SW 1271 (cell line): ENCODE results near the gene PCDH9.
"Not testable (repeated sequence)": the region's sequence is repeated elsewhere in the genome, so short reads cannot be mapped to it uniquely, and the experiment has no call there.

ENCODE experiments used
- DNase-seq, 2 experiments: peaks; one replicate each; lab custom pipeline; 2025; lab: John Stamatoyannopoulos, UW

The PCDH9 gene

DNA sequence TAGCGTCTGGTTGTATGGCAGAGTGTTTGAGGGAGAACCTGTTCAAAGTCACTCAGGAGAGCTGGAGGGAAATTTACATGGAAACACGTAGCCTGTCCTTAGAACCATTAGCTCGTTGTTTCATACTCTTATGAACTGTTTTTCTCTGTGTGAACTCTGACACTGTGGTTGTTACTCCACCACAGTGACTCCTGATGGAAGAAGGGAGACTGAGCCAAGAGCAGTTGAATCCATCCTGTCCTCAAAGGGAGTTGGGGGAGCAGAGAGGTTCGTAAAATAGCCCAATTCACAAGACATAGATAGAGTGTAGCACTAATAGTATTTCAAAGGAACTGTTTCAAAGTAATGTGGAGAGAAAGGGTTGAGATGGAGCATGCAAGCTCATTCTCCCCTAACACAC is 964.8 kb downstream of the PCDH9 start:
- no peak for DNase-seq

DNA sequence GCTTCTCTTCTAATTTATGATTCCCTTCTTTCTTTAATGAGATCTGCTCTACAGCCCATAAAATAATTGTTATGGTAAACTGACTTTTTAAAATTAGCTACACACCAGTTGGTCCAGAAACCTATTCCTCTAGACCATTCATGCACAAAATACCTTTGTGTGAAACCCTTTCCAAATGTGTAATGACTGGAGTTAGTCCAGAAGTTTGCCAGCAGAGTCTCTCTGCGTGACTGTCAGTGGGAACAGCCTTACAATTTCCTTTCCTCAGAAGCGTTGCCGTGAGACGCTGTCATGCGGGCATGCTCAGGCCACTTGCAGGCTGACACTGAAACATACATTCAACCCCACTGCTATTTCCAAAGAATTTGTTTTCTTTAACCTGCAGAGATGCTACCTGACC is 965.2 kb downstream of the PCDH9 start:
- no peak for DNase-seq

DNA sequence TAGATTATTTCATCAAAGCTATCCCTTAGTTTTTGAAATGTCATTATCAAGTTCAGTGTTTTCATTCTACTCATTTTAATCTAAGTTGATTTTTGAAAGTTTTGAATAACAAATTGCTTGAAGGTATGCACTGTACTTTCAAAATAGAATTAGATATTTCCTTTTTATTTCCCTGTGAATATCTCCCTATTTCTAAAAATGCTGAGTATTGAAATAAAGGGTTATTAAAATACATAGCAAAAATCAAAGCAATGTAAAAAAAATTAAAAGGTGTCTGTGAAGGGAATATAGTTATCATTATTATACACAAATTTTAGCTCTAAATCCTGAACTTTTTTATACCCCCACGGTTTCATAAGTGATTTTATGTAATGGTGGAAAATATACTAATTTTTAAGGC is 967.8 kb downstream of the PCDH9 start:
- no peak for DNase-seq

GRCh38 chr13:66259426-66259825 is 970.7 kb downstream of the PCDH9 start:
- DNase-seq: not testable (repeated sequence)
